Karpas-422 (cell line): Measurements from ENCODE around the gene FGF7. TPM values are rescaled to one million over a fixed set of nuclear protein-coding genes. Genes with fewer than 3 reads are reported as not detected.
"Not testable (repeated sequence)": the region's sequence is repeated elsewhere in the genome, so short reads cannot be mapped to it uniquely, and the experiment has no call there.

ENCODE experiments used
- DNase-seq: peaks from one replicate; pipeline ENCODE4 v3.0.0-alpha.2; 2015
- H2AFZ ChIP-seq: fragments of 200-600 bp; sonication (generic); 2 replicates; pipeline ENCODE4 v1.6.1; 2014; ENCODE audit warnings: antibody characterized with exemption, low read length, mixed read lengths
- H3K27ac ChIP-seq: fragments of 200-600 bp; sonication (generic); 2 replicates; pipeline ENCODE4 v1.5.1; 2014; ENCODE audit warnings: mild to moderate bottlenecking, low read length, moderate library complexity
- H3K27me3 ChIP-seq: fragments of 200-600 bp; sonication (generic); 2 replicates; pipeline ENCODE4 v1.6.1; 2014; ENCODE audit warnings: low read length, mixed read lengths
- H3K36me3 ChIP-seq: fragments of 200-600 bp; sonication (generic); 2 replicates; pipeline ENCODE4 v1.6.1; 2014; ENCODE audit warnings: low read length, mixed read lengths; ENCODE audit not compliant: insufficient read depth
- H3K4me1 ChIP-seq: fragments of 200-600 bp; sonication (generic); 2 replicates; pipeline ENCODE4 v1.6.1; 2014; ENCODE audit warnings: mild to moderate bottlenecking, low read length, mixed read lengths
- H3K4me2 ChIP-seq: fragments of 200-600 bp; sonication (generic); 2 replicates; pipeline ENCODE4 v1.6.1; 2014; ENCODE audit warnings: low read length, low read depth, mild to moderate bottlenecking; ENCODE audit not compliant: poor library complexity, severe bottlenecking
- H3K4me3 ChIP-seq: fragments of 200-600 bp; sonication (generic); 2 replicates; pipeline ENCODE4 v1.5.1; 2014; ENCODE audit warnings: mild to moderate bottlenecking, antibody characterized with exemption, low read length, mixed read lengths
- H3K79me2 ChIP-seq: fragments of 200-600 bp; sonication (generic); 2 replicates; pipeline ENCODE4 v1.6.1; 2014; ENCODE audit warnings: mild to moderate bottlenecking, low read length, mixed read lengths
- H3K9ac ChIP-seq: fragments of 200-600 bp; sonication (generic); 2 replicates; pipeline ENCODE4 v1.6.0; 2014; ENCODE audit warnings: low read length
- H3K9me2 ChIP-seq: fragments of 200-600 bp; sonication (generic), shearing (Covaris generic); replicated peaks from 2 replicates; pipeline ENCODE4 v1.6.0; 2014; ENCODE audit warnings: mild to moderate bottlenecking, low read length, moderate library complexity; ENCODE audit not compliant: insufficient read depth
- H3K9me3 ChIP-seq: fragments of 300-700, 200-600 bp; sonication (generic); 2 replicates; pipeline ENCODE4 v1.6.1; 2014; ENCODE audit warnings: low read length, mixed read lengths
- H4K20me1 ChIP-seq: fragments of 200-600 bp; sonication (generic); 2 replicates; pipeline ENCODE4 v1.6.1; 2014; ENCODE audit warnings: mild to moderate bottlenecking, antibody characterized with exemption, low read length, low read depth; ENCODE audit not compliant: insufficient read depth
- total RNA-seq: library from RNA; depleted of rRNA; stranded (reverse); fragments of >200 nt; shearing (Covaris generic); gene quantifications from 2 replicates; pipeline ENCODE4 v1.2.3, GENCODE V29; 2014; ENCODE audit warnings: low replicate concordance

The FGF7 gene
- total RNA-seq, 1 experiment from 2014 or later = 0.71 TPM

DNA sequence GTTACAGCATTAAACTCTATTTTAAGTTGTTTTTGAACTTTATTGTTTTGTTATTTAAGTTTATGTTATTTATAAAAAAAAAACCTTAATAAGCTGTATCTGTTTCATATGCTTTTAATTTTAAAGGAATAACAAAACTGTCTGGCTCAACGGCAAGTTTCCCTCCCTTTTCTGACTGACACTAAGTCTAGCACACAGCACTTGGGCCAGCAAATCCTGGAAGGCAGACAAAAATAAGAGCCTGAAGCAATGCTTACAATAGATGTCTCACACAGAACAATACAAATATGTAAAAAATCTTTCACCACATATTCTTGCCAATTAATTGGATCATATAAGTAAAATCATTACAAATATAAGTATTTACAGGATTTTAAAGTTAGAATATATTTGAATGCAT lies 62.4 kb downstream of the FGF7 start:
- not testable (repeated sequence) for H3K27ac ChIP-seq

DNA sequence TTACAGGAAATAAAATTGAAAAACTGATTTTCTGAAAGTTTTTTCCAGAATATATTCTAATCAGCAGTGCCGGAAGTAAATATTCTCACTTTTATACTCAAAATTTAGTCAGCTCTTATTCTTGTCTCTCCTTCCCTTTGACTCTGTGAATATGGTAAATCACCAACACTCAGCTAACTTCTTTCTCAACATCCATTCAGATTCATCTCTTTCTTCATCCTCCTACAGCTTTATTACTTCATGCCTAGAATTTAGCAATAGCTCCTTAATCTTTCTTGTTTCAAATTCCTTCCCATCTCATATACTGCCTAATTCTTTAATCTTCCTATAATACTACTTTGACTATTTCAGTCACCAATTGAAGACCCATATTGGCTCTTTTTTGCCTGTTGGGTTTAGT lies 67.9 kb downstream of the FGF7 start:
- H3K27ac ChIP-seq = no peak overlapping the region
- no peaks in the 10 kb centered on the region for H3K36me3 ChIP-seq
- no peaks in the 10 kb centered on the region for H3K9me2 ChIP-seq
- no peak for DNase-seq
- H2AFZ ChIP-seq = no peak overlapping the region
- H3K27me3 ChIP-seq = no peaks in the 10 kb centered on the region
- no peaks in the 10 kb centered on the region for H3K79me2 ChIP-seq
- no peak overlapping the region for H3K4me3 ChIP-seq
- no peaks in the 10 kb centered on the region for H4K20me1 ChIP-seq
- H3K4me2 ChIP-seq = no peak overlapping the region
- no peak overlapping the region for H3K9ac ChIP-seq
- H3K4me1 ChIP-seq = no peaks in the 10 kb centered on the region
- no peaks in the 10 kb centered on the region for H3K9me3 ChIP-seq

More for the DNA sequence above, 62.4 kb downstream of the FGF7 start:
- H2AFZ ChIP-seq, H3K4me1 ChIP-seq, H3K9me2 ChIP-seq, H3K79me2 ChIP-seq, H3K36me3 ChIP-seq, H3K9ac ChIP-seq, H3K9me3 ChIP-seq, H3K27me3 ChIP-seq, H3K4me2 ChIP-seq, H4K20me1 ChIP-seq, DNase-seq, H3K4me3 ChIP-seq: not testable (repeated sequence)

DNA sequence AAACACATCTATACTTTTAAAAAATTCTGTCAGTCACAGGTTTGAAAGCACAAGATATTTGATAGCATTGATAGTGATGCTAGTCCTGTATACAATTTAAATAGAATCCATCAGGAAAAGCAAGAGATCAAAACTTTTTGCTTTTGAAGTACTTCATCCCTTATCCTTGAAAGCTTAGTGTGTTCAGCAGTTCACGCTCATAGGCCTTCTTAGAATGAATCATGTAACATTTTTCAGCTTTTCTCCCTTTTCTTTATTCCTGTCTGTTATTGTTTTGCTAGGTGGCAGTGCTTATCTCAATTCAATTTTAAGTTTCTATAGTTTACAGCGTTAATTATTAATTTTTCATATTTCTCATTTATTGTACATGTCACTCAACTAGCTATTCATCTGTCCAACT lies 69.1 kb downstream of the FGF7 start:
- Histone ChIP-seq H3K4me1 (no peaks in the 10 kb centered on the region), H3K27me3 (no peaks in the 10 kb centered on the region), H3K9me2 (no peaks in the 10 kb centered on the region), H2AFZ (no peak overlapping the region), H3K79me2 (no peaks in the 10 kb centered on the region), H3K9ac (no peak overlapping the region), H3K27ac (no peak overlapping the region), H4K20me1 (no peaks in the 10 kb centered on the region), H3K4me3 (no peak overlapping the region), H3K9me3 (no peaks in the 10 kb centered on the region), H3K36me3 (no peaks in the 10 kb centered on the region), H3K4me2 (no peak overlapping the region)
- DNase-seq = no peak

DNA sequence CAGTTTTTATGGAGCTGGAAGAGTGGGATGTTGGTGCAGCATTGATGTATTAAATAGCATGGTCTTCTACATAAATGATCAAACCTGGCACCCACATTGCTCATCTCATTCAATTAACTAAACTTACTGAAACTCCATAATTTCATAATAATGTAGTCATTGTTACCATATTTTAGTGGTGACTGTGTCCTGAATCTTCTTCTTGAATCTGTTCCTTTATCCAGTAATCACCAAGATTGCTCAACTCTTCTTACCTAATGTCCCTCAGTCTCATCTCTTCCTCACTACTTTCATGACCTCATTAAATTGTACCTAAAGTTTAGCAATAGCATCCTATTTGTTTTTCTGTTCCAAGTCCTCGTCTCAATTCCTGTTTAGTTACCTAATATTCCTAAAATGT lies 69.8 kb downstream of the FGF7 start:
- no peak overlapping the region for H3K9ac ChIP-seq
- no peak for DNase-seq
- no peak overlapping the region for H3K4me2 ChIP-seq
- no peaks in the 10 kb centered on the region for H4K20me1 ChIP-seq
- H3K79me2 ChIP-seq = no peaks in the 10 kb centered on the region
- H3K9me2 ChIP-seq = no peaks in the 10 kb centered on the region
- no peaks in the 10 kb centered on the region for H3K4me1 ChIP-seq
- no peaks in the 10 kb centered on the region for H3K36me3 ChIP-seq
- H3K9me3 ChIP-seq = no peaks in the 10 kb centered on the region
- no peak overlapping the region for H3K4me3 ChIP-seq
- H3K27me3 ChIP-seq = no peaks in the 10 kb centered on the region
- no peak overlapping the region for H3K27ac ChIP-seq
- no peak overlapping the region for H2AFZ ChIP-seq

DNA sequence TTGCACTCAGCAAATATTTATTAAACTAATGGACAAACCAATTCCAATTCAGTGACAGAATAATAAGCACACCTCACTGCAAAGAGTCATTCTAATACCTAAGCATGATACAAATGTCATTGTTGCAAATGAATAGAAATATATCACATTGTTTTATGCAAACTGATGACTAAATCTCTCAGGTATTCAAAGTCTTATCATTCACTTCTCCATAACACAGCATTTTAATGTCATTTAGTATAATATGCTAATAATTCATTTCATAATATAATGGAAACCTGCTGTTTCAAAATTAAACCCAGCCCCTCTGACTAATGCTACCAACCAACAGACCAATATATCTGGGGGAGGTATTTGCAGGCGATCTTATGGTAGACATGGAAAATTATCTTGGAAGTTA lies 71.8 kb downstream of the FGF7 start:
- Histone ChIP-seq H3K4me1 (no peaks in the 10 kb centered on the region), H3K9me3 (no peaks in the 10 kb centered on the region), H4K20me1 (no peaks in the 10 kb centered on the region), H2AFZ (no peak overlapping the region), H3K4me2 (no peak overlapping the region), H3K79me2 (no peaks in the 10 kb centered on the region), H3K9ac (no peak overlapping the region), H3K27ac (no peak overlapping the region), H3K9me2 (no peaks in the 10 kb centered on the region), H3K36me3 (no peaks in the 10 kb centered on the region), H3K27me3 (no peaks in the 10 kb centered on the region), H3K4me3 (no peak overlapping the region)
- DNase-seq = no peak

DNA sequence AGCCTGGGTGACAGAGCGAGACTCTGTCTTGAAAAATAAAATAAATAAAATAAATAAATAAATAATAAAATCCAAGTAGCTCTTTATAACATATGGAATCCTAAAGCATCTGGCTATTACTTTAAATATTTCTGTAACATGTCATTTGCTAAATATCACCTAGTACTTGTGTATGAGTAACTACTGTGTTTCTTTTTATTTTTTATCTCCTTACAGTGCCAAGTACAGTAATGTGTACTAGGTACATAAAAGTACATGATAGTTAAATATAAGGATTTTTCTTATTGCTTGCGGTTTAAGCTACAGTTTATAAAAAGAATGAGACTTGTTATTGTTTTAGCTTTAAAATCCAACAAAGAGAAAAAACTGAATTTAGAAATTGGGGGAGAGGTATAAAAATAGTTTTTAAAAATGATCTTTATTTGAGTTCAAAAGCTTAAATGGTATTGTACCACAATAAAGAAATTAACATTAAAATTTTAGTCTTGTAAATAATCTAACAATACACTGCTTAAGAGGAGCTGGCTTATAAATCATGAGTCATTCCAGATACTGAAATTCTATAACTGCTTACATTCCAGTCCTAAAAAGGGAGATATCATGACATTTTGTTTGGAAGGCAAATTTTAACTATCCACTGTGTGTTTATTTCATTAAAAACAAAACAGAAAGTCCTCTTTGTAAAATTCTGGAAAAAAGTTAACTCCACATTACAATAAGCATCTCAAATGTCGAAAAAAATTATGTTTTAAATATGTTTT lies 73.1 kb downstream of the FGF7 start:
- no peaks in the 10 kb centered on the region for H3K36me3 ChIP-seq
- H2AFZ ChIP-seq = no peak overlapping the region
- no peak overlapping the region for H3K9ac ChIP-seq
- no peaks in the 10 kb centered on the region for H4K20me1 ChIP-seq
- H3K79me2 ChIP-seq = no peaks in the 10 kb centered on the region
- no peaks in the 10 kb centered on the region for H3K9me3 ChIP-seq
- no peaks in the 10 kb centered on the region for H3K9me2 ChIP-seq
- H3K4me2 ChIP-seq = no peak overlapping the region
- H3K27ac ChIP-seq = no peak overlapping the region
- H3K27me3 ChIP-seq = no peaks in the 10 kb centered on the region
- H3K4me1 ChIP-seq = no peaks in the 10 kb centered on the region
- no peak for DNase-seq
- no peak overlapping the region for H3K4me3 ChIP-seq

DNA sequence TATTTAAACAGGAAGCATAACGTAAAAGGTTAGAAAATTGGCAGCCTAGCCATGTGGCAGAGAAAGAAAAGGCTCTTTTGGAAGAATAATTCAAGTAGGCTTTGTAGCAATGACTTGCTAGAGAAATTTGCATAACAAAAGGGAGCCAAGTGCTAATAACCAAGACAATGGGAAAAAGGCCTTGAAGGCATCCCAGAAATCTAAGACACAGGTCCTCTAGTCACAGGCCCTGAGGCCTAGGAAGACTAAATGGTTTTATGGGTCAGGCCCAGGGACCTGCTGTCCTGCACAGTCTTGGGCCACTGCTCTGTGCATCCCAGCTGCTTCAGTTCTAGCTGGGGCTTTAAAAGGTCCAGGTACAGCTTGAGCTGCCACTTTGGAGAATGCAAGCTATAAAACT lies 78.5 kb downstream of the FGF7 start:
- H4K20me1 ChIP-seq = no peaks in the 10 kb centered on the region
- no peak for DNase-seq
- no peaks in the 10 kb centered on the region for H3K27me3 ChIP-seq
- no peak overlapping the region for H3K4me2 ChIP-seq
- no peak overlapping the region for H3K4me3 ChIP-seq
- H3K27ac ChIP-seq = no peak overlapping the region
- no peaks in the 10 kb centered on the region for H3K9me3 ChIP-seq
- no peaks in the 10 kb centered on the region for H3K9me2 ChIP-seq
- no peak overlapping the region for H3K9ac ChIP-seq
- no peak overlapping the region for H2AFZ ChIP-seq
- H3K4me1 ChIP-seq = no peaks in the 10 kb centered on the region
- H3K79me2 ChIP-seq = no peaks in the 10 kb centered on the region
- H3K36me3 ChIP-seq = no peaks in the 10 kb centered on the region

DNA sequence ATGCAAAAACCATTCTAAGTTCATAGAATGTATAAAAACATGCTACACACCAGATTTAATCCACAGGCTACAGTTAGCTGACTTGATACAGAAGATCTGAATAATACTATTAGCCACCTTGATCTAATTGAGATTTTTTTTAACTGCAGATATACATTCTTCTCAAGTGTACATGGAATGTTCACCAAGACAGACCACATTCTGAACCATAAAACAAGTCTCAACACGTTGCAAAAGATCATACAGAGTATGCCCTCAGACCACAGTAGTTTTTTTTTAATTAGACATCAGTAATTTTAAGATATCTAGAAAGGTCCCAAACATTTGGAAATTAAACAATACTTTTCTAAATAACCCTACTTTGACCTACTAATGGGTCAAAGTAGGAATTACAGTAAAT lies 83.3 kb downstream of the FGF7 start:
- Histone ChIP-seq H3K4me3 (no peak overlapping the region), H3K9me2 (no peaks in the 10 kb centered on the region), H3K4me2 (no peak overlapping the region), H3K27me3 (no peaks in the 10 kb centered on the region), H3K9me3 (no peaks in the 10 kb centered on the region), H2AFZ (no peak overlapping the region), H3K4me1 (no peaks in the 10 kb centered on the region), H3K27ac (no peak overlapping the region), H3K79me2 (no peaks in the 10 kb centered on the region), H4K20me1 (no peaks in the 10 kb centered on the region), H3K36me3 (no peaks in the 10 kb centered on the region), H3K9ac (no peak overlapping the region)
- DNase-seq = no peak
